ENCODE data around the gene HOXA10. TPM values are rescaled to one million over a fixed set of nuclear protein-coding genes. Genes with fewer than 3 reads are reported as not detected.

The HOXA10 gene
- total RNA-seq, 1 experiment from 2014 or later: not detected

DNA sequence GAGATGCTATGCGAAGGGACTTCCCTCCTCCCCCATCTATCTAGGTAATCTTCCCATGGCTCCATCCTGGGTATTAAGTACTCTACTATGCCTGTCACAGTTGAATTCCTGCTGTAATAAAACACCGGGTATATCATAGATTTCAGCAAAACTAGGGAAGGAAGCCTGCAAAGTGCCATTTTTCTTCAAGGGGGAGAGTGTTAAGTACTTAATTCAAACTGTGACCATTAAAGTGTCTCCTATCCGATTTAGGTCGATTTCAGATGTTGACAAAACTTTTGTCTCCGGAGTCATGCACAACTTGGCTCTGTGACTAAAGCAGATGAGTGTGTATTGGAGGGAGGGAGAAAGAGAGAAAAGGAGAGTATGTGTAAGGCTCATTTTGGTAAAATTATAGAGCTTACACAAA is 48.1 kb downstream of the HOXA10 start:
- Mint-ChIP-seq H3K4me1 (peaks cover 0 to 10% of the 10 kb centered on the region in 2 experiments; a peak in 1 of 4 replicates), H3K9me3 (peaks cover 8 to 9% of the 10 kb centered on the region in 2 experiments; a peak in 4 of 5 replicates), H3K36me3 (ENCODE audit: insufficient read depth in 1 of 3, low read depth in 3 of 3) (no peaks in the 10 kb centered on the region; a peak in 1 of 7 replicates), H3K27me3 (ENCODE audit: low read depth) (peaks cover 97% of the 10 kb centered on the region), H3K4me3 (no peak overlapping the region), H3K27ac (no peak overlapping the region)
- Histone ChIP-seq H3K9me3 (ENCODE audit: control insufficient read depth, low read depth, low read length) (no peaks in the 10 kb centered on the region), H3K23ac (ENCODE audit: insufficient read length, low read depth, low read length) (no peak overlapping the region), H3K56ac (ENCODE audit: insufficient read length, low read depth, low read length) (no peak overlapping the region), H3K27ac (ENCODE audit: insufficient read length, low read depth, low read length) (no peak overlapping the region), H2AK5ac (ENCODE audit: insufficient read length, low read length) (no peak overlapping the region), H2BK20ac (ENCODE audit: low read depth, low read length, poor library complexity, severe bottlenecking) (no peak overlapping the region), H4K20me1 (ENCODE audit: control insufficient read depth, insufficient read depth, insufficient read length) (peaks cover 2% of the 10 kb centered on the region), H2BK5ac (ENCODE audit: insufficient read length, low read length) (no peak overlapping the region), H3K4me2 (ENCODE audit: insufficient read depth, insufficient read length, low read length) (no peak overlapping the region), H4K91ac (ENCODE audit: insufficient read length, low read depth, low read length) (no peak overlapping the region), H3K79me1 (ENCODE audit: insufficient read depth, low read depth, low read length, poor library complexity, severe bottlenecking) (no peaks in the 10 kb centered on the region), H3K23me2 (ENCODE audit: insufficient read length, low read depth, low read length, poor library complexity, severe bottlenecking) (no peaks in the 10 kb centered on the region), H3T11ph (ENCODE audit: low read length) (no peak overlapping the region), H2BK12ac (ENCODE audit: insufficient read length, low read depth, low read length) (no peak overlapping the region), H2BK15ac (ENCODE audit: low read depth, low read length) (no peak overlapping the region), H3K79me2 (ENCODE audit: insufficient read depth, low read length) (no peaks in the 10 kb centered on the region), H3K4ac (ENCODE audit: low read depth, low read length) (no peak overlapping the region), H4K5ac (ENCODE audit: insufficient read length, low read depth, low read length) (no peak overlapping the region), H2BK120ac (ENCODE audit: low read depth, low read length, poor library complexity, severe bottlenecking) (no peak overlapping the region), H3K27me3 (ENCODE audit: insufficient read depth, low read length) (peaks cover 95% of the 10 kb centered on the region), H4K8ac (replicated peaks; ENCODE audit: insufficient read length, low read depth, low read length) (no peak overlapping the region), H3K9ac (ENCODE audit: extremely low read depth, insufficient read length, low read length) (no peak overlapping the region), H3K14ac (ENCODE audit: insufficient read depth, low read length) (no peak overlapping the region), H3K4me1 (ENCODE audit: insufficient read depth, low read length) (no peaks in the 10 kb centered on the region), H3K18ac (ENCODE audit: insufficient read length, low read depth, low read length) (no peak overlapping the region), H2AFZ (ENCODE audit: low read length) (no peak overlapping the region)
- DNase-seq: no peak
- TF ChIP-seq, protein P1, sequence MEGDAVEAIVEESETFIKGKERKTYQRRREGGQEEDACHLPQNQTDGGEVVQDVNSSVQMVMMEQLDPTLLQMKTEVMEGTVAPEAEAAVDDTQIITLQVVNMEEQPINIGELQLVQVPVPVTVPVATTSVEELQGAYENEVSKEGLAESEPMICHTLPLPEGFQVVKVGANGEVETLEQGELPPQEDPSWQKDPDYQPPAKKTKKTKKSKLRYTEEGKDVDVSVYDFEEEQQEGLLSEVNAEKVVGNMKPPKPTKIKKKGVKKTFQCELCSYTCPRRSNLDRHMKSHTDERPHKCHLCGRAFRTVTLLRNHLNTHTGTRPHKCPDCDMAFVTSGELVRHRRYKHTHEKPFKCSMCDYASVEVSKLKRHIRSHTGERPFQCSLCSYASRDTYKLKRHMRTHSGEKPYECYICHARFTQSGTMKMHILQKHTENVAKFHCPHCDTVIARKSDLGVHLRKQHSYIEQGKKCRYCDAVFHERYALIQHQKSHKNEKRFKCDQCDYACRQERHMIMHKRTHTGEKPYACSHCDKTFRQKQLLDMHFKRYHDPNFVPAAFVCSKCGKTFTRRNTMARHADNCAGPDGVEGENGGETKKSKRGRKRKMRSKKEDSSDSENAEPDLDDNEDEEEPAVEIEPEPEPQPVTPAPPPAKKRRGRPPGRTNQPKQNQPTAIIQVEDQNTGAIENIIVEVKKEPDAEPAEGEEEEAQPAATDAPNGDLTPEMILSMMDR (conservative IDR thresholded peaks at IDR 0.05): no peak
- no CpG with 5 or more reads among the region's 5 CpGs for WGBS (ENCODE audit: extremely low coverage, insufficient read length, low lambda C conversion rate)
